Fibroblast of gingiva (primary cell): Measurements from ENCODE around the gene COMMD8.
"Not testable (repeated sequence)": the region's sequence is repeated elsewhere in the genome, so short reads cannot be mapped to it uniquely, and the experiment has no call there.

Experiments used
- DNase-seq: peaks from one replicate; pipeline ENCODE4 v3.0.0-alpha.2; 2011; ENCODE audit warnings: low read depth

The COMMD8 gene

GRCh38 chr4:47463235-47463956 lies at the start of gene COMMD8:
TSS of gene COMMD8 (minus strand) at chr4:47463702. CDS start at chr4:47463651, 51 bp downstream.
- peak; percentile 93 for DNase-seq

- DNase-seq = no peak
Measured at GRCh38 chr4:47510506-47511143, 47.1 kb upstream of the COMMD8 start.

GRCh38 chr4:47505666-47506065 lies 42.2 kb upstream of the COMMD8 start:
- DNase-seq = peak; percentile 62

DNA sequence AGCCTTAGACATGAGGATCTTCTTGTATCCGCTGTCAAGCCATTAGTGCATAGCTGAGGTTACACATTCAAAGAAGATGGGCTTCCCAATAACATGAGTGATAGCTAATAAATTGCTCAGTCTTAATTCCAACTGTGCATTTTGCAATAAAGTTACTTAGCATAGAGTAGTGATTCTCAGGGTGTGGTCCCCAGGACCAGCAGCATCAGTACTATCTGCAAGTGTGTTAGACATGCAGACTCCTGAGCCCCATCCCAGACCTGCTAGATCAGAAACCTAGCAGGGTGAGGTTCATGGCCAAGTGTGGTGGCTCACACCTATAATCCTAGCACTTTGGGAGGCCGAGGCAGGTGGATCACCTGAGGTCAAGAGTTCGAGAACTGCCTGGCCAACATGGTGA lies 41.6 kb upstream of the COMMD8 start:
- DNase-seq = no peak

GRCh38 chr4:47500776-47501175 lies 37.3 kb upstream of the COMMD8 start:
- DNase-seq = no peak

- DNase-seq = no peak
Measured at GRCh38 chr4:47499700-47500099, 36.2 kb upstream of the COMMD8 start.

DNA sequence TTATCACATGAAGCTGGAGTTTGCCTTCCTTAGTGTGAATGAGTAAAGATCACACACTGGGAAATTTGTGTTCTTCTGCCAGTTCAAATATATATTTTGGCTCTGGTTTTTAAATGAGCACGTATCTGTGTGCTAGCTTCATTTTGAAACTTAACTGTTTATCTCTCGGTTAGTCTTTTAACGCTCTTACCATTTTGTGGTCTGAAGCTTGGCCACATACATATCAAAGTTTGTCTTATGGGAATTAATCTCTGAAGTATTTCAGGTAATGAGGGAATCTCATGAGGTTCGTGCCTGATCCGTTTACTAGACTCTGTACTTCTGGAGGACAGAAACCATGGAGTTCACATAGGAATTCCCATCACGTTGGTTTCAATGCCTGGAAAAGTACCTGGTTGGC lies 35.4 kb upstream of the COMMD8 start:
- DNase-seq = no peak

DNA sequence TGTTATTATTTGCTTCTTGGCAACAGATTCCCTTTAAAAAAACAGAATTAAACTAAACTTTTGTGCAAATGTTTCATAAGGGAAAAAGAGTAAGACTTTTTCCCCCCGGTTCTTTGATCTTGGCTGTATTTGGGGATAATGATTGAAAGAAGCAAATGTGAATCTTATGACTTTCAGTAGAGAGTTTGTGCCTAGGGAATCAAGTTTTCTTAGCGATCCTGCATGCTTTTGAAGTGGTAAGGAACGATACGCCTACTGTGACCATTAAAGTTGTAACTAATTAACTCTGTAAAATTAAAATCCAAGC lies 30.6 kb upstream of the COMMD8 start:
- DNase-seq = no peak

DNA sequence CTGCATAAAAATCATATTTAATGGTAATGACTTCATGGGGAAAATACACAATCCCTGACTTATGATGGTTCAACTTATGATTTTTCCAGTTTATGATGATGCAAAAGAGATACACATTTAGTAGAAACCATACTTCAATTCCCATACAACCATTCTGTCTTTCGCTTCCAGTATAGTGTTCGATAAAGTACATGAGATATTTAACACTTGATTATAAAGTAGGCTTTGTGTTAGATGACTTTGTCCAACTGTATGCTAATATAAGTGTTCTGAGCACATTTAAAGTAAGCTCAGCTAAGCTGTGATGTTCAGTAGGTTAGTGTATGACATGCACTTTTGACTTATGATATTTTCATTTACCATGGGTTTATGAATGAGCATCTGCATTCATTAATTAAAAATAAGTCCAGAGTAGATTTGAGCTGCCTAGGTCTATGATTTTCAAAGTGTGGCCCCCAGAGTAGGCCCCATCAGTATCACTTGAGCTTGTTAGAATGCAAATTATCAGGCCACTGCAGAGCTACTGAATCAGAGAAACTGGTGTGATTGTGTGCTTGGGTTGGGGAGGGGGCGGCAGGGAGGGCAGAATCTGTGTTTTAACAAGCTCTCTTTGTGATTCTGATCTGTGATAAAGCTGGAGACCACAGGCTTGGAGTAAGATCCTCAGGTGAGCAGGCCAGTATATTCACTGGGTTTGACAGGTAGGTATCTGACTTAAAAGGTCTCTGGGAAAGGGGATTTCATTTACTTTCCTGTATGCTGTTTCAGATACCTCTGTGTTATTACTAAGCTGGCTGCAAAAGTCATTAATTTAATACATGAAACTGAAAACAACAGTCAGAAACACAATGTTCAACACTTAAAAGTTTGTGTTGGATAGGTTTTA lies 30.0 kb upstream of the COMMD8 start:
- DNase-seq = no peak

DNA sequence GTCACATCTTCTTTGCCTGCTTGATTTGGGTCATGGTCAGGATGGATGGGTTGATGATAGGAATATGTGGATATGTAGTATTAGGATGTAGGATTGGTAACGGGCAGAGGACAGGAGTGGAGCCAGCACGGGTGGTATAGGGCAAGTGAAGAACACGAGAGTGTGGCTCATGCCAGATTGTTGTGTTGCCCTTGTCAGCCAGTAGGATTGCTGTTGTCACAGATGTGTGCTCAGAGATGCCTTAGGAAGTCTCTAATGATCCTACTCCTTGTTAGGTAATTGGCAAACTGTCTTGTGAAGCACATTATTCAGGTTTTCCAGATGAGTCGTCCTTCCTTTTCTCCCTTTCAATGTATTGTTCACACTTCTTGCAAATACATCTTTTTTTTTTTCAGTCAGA lies 27.0 kb upstream of the COMMD8 start:
- no peak for DNase-seq

DNA sequence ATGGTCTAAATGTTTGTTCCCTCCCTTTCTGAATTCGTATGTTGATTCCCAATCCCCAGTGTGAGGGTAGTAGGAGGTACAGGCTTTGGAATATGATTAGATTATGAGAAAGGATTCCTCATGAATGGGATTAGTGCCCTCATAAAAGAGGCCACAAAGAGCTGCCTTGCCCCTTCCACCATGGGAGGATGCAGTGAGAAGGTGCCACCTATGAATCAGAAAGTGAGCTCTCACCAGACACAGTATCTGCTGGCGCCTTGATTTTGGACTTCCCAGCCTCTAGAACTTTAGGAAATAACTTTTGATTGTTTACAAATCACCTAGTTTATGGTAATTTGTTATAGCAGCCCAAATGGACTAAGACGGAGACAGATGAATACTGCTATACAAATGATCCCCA lies 25.2 kb upstream of the COMMD8 start:
- DNase-seq = no peak

DNA sequence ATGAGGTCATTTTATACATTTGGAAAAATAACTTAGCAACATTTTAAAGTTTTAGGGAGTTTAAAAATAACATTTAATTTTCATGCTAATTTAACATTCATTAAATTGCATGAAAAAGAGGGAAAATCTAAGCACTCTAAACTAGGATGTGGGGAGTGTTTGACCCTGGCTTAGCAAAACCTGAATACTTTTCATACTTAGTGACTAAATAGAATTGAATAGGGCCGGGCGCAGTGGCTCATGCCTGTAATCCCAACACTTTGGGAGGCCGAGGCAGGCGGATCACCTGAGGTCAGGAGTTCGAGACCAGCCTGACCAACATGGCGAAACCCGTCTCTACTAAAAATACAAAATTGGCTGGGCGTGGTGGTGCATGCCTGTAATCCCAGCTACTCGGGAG lies 23.2 kb upstream of the COMMD8 start:
- DNase-seq = not testable (repeated sequence)

DNA sequence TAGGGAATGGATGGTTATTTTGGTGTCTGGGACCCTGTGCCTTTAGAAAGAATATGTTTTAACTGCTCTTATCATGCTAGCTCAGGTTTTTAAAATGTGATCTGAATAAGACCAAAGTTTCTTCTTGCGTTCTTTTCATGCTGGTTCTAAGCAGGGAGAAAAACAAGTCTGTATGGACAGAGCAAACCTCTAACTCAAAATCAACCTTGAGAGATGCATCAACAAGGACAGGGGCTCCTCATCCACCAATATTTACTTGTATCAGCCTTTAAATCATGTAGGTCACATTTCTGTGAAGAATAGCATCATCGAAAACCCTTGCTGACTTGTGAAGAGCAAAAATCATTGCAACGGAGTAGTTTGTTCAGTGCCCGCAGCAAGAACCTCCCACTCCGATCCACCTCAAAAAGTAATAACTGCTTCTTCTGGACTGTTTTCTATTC lies 22.8 kb upstream of the COMMD8 start:
- no peak for DNase-seq

GRCh38 chr4:47485768-47486167 lies 22.3 kb upstream of the COMMD8 start:
- DNase-seq = no peak

- peak; percentile 93 for DNase-seq
Measured at GRCh38 chr4:47485047-47485692, 21.7 kb upstream of the COMMD8 start, which contains the start of gene ATP10D. TSS of gene ATP10D (plus strand) at chr4:47485275. CDS start at chr4:47512541, 27,266 bp downstream.

GRCh38 chr4:47484168-47484567 lies 20.7 kb upstream of the COMMD8 start:
- DNase-seq = no peak

DNA sequence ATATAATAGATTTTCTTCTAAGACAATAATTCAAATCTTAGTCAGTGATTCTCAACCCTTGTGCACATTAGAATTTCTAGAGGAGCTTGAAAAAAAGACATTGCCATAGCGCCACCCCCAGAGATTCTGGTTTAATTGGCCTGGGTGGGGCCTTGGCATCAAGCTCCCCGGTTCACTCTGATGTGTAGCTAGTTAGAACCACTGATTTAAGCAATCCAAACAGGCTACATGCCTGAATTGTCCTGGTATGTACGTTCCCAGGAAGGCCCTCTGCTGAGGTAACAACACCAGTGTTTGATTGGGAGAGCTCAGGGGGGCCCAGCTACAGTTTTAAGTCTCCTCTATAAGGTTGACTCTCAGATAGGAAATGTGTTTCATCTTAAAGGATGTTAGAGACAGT lies 20.2 kb upstream of the COMMD8 start:
- no peak for DNase-seq

DNA sequence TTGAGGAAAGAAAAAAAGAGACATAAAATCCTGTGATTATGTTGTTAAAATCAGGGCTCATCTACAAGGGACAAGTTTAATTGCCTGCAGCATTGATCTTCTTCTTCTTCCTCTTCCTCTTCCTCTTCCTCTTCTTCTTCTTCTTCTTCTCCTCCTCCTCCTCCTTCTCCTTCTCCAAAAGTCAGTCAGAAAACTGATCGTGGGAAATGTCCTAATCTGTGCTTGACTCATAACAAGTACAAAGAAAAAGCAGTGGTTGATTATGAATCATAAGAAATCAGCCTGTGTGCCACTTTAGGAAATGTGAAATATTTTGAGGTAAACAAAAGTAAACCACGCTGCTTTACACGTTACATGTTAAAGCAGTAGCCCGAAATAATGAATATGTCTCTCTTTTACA lies 18.8 kb upstream of the COMMD8 start:
- DNase-seq = peak; percentile 30

DNA sequence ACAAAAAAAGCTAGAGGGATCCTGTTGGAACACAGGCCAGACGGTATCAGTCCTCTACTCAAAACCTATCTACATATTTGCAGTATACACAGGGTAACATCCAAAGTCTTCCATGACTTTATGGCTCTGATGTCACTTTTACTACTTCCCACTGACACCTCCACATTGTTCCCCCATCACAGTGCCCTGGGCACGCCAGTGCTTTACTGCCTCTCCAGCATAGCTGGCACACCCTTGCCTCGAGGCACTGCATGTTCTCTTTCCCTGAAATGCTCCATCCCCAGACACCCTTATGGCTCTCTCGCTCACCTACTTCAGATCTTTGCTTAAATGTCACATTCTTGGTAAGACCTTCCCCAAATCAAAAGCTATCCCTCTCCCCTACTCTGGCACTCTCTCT lies 15.3 kb upstream of the COMMD8 start:
- no peak for DNase-seq

GRCh38 chr4:47475411-47475810 lies 11.9 kb upstream of the COMMD8 start:
- DNase-seq = no peak

DNA sequence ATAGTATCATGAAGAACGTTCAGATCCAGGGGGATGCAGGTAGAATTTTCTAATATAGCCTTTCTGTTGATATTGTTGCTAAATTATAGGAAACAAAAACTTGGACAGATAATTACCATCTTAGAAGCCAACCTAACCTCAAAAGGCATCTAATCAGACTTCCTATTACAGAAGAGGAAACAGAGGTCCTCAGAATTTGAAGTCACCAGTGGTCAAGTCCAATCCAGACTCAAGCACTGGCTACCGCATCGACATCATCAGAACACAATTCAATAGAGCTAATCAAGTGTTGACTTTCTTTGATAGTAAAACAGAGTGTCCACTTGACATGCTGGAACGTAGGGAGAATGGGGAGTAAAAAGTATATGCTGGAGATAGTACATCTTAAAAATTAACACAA lies 11.3 kb upstream of the COMMD8 start:
- DNase-seq = no peak

DNA sequence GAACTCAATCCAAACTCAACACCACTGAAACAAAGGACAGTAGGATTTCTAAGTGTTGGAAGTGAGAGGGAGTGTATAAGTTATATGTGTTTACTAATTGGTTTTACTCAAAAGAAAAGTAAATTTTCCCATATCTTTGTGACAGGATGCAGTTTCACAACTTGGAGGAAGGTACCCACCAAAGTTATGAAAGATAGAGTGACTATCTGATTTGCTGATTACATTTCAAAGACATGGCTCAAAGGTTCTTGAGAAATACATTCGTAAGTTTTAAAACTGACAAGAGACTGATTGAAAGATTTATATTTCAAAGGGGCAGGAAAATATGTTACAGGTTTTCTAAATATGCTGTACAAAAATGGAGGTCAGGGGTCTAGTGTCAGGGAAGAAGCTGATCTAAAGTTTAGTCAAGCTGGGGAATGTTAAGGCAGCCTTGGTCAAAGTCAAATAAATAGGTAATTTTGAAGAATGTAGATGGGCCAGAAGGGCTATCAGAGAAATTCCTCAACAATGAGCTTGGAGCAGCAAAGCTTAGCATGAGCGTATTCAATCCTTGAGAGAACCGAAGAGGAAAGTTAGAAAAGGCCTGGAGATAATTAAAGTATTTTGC lies 9.7 kb upstream of the COMMD8 start:
- no peak for DNase-seq
